Measurements from ENCODE around the gene PIP4K2B.

Gene PIP4K2B

DNA sequence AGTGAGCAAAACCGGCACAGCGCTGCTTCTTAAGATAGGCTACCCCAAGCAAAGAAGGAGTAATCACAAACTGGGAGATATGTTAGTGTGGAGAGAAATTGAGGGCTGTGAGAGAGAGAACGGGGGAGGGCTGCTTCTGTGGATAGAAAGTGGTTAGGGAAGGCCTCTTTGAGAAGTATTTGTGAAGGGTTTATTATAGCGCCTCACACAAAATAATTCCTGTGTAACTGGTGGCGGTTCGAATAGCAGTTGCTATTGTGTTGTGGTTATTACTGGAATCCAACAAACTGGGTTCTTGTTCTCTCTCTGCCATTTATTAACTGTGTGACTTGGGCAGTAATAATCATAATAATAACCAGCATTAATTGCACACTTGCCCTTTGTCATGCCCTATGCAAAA, 78.4 kb downstream of the PIP4K2B start:
- H3K27me3 Mint-ChIP-seq: no peaks in the 10 kb centered on the region
- no peak overlapping the region for H3K4me3 Mint-ChIP-seq
- ATAC-seq (replicated peaks) (no peak), DNase-seq (no peak)
- H3K27ac Mint-ChIP-seq: peak overlapping the region; percentile 27
- H3K9me3 Mint-ChIP-seq: no peaks in the 10 kb centered on the region
- H3K4me1 Mint-ChIP-seq: peaks cover 14 to 51% of the 10 kb centered on the region in 2 donors
- peaks cover 57 to 62% of the 10 kb centered on the region in 2 donors for H3K36me3 Mint-ChIP-seq

DNA sequence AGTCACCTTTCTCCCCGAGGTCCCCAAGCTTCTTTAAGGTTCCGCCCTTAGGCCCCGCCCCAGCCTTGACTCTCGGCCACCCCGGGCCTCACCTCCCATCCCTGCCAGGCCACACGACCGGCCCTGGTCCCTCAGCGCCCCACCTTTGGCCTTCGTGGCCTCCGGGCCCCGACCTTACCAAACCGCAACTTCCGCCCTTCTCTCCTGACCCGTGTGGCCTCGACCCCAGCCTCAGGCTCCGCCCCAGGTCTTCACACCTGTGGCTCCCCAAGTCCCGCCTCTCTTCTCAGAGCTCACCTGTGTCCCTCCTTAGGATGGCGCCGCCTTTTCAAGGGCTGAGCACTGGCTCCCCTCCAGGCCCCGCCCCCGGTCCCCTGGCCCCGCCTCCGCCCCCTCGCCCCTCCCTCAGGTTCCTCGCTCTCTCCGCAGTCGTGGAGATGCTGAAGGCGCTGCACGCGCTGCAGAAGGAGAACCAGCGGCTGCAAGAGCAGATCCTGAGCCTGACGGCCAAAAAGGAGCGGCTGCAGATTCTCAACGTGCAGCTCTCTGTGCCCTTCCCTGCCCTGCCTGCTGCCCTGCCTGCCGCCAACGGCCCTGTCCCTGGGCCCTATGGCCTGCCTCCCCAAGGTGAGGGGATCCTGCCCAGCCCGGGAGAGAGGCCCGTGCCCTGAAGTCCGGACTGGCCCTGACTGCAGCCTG, 79.3 kb downstream of the PIP4K2B start:
- no peak for ATAC-seq (replicated peaks)
- DNase-seq: no peak
- Mint-ChIP-seq H3K27me3 (no peaks in the 10 kb centered on the region), H3K36me3 (peaks cover 59 to 64% of the 10 kb centered on the region in 2 donors), H3K4me1 (peaks cover 18 to 51% of the 10 kb centered on the region in 2 donors), H3K9me3 (no peaks in the 10 kb centered on the region), H3K27ac (no peak overlapping the region), H3K4me3 (no peak overlapping the region)

DNA sequence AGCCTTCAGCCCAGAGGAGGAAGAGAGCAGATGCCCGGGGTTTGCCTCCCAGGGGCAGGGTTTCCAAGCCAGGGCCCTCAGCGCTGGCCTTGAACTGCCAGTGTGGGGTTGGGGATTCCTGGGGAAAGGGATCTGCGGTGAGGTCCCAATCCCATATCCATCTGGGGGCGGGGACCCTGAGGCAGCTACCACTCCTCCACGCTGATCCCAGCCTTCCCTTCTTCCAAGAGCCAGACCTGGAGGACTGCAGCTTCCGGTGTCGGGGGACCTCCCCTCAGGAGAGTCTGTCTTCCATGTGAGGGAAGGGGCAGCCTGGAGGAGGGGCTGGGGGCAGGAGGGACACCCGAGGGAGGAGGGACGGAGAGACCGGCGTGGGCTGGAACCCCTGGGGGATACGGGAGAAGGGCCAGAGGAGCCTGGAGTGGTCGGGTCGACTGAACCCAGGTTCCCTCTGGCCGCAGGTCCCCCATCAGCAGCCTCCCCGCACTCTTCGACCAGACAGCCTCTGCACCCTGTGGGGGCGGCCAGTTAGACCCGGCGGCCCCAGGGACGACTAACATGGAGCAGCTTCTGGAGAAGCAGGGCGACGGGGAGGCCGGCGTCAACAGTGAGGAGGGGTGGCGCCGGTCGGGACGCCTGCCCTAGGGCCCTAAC, 79.9 kb downstream of the PIP4K2B start:
- no peak for ATAC-seq (replicated peaks)
- H3K27me3 Mint-ChIP-seq: no peaks in the 10 kb centered on the region
- no peaks in the 10 kb centered on the region for H3K9me3 Mint-ChIP-seq
- H3K36me3 Mint-ChIP-seq: peaks cover 60 to 66% of the 10 kb centered on the region in 2 donors
- peaks cover 21 to 54% of the 10 kb centered on the region in 2 donors for H3K4me1 Mint-ChIP-seq
- peak overlapping the region; percentile 34 for H3K27ac Mint-ChIP-seq
- no peak overlapping the region for H3K4me3 Mint-ChIP-seq
- DNase-seq: no peak

GRCh38 chr17:38717139-38717745, 82.1 kb downstream of the PIP4K2B start:
- Mint-ChIP-seq H3K9me3 (no peaks in the 10 kb centered on the region), H3K27ac (peak overlapping the region; percentile 69), H3K36me3 (peaks cover 56 to 71% of the 10 kb centered on the region in 2 donors), H3K4me1 (peaks cover 23 to 47% of the 10 kb centered on the region in 2 donors), H3K4me3 (no peak overlapping the region), H3K27me3 (no peaks in the 10 kb centered on the region)
- ATAC-seq (replicated peaks): no peak
- DNase-seq: no peak

DNA sequence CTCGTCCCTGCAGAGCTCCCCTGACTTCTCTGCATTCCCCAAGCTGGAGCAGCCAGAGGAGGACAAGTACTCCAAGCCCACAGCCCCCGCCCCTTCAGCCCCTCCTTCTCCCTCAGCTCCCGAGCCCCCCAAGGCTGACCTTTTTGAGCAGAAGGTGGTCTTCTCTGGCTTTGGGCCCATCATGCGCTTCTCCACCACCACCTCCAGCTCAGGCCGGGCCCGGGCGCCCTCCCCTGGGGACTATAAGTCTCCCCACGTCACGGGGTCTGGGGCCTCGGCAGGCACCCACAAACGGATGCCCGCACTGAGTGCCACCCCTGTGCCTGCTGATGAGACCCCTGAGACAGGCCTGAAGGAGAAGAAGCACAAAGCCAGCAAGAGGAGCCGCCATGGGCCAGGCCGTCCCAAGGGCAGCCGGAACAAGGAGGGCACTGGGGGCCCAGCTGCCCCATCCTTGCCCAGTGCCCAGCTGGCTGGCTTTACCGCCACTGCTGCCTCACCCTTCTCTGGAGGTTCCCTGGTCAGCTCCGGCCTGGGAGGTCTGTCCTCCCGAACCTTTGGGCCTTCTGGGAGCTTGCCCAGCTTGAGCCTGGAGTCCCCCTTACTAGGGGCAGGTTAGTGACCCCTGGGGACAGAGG, 82.9 kb downstream of the PIP4K2B start:
- H3K27me3 Mint-ChIP-seq: no peaks in the 10 kb centered on the region
- no peaks in the 10 kb centered on the region for H3K9me3 Mint-ChIP-seq
- peak overlapping the region; percentile 69 for H3K27ac Mint-ChIP-seq
- DNase-seq (no peak), ATAC-seq (replicated peaks) (no peak)
- no peak overlapping the region for H3K4me3 Mint-ChIP-seq
- H3K4me1 Mint-ChIP-seq: peaks cover 25 to 50% of the 10 kb centered on the region in 2 donors
- peaks cover 55 to 76% of the 10 kb centered on the region in 2 donors for H3K36me3 Mint-ChIP-seq

Measured in stimulated activated naive B cell treated with anti-CD40 and anti-IgM and Interleukin-4, amounts not matched to agents 10 μg/mL and 1 μg/mL and 100 μg/mL, for 72 hours (primary cell).